Mesothelial cell of epicardium (in vitro differentiated cells): ENCODE measurements around the gene ETNK2. TPM values are rescaled to one million over a fixed set of nuclear protein-coding genes. Genes with fewer than 3 reads are reported as not detected.

Experiments
- DNase-seq, 2 experiments: peaks; one replicate each; pipeline ENCODE4 v3.0.0; 2021; ENCODE audit warnings: low spot score in 2 of 2; ENCODE audit not compliant: unreplicated experiment in 2 of 2
- H3K27ac Mint-ChIP-seq: 2 replicates; pipeline ENCODE4 v1.8.0; 2021; ENCODE audit warnings: mixed read lengths
- H3K27me3 Mint-ChIP-seq: 2 replicates; pipeline ENCODE4 v1.8.0; 2021; ENCODE audit warnings: low read depth, mixed read lengths
- H3K36me3 Mint-ChIP-seq: 2 replicates; pipeline ENCODE4 v1.8.0; 2021; ENCODE audit warnings: mixed read lengths
- H3K4me1 Mint-ChIP-seq: 2 replicates; pipeline ENCODE4 v1.8.0; 2021; ENCODE audit warnings: mixed read lengths
- H3K4me3 Mint-ChIP-seq: 2 replicates; pipeline ENCODE4 v1.8.0; 2021; ENCODE audit warnings: mild to moderate bottlenecking, moderate library complexity, mixed read lengths
- H3K9me3 Mint-ChIP-seq: 2 replicates; pipeline ENCODE4 v1.8.0; 2021; ENCODE audit warnings: mixed read lengths
- total RNA-seq: library from RNA; stranded (reverse); gene quantifications from 3 replicates; pipeline ENCODE4 v1.2.1, GENCODE V29; 2021
- TF ChIP-seq, protein P1 (sequence below): fragments of 200-600 bp; sonication (generic); IDR thresholded peaks from one replicate; pipeline ENCODE4 v1.5.0; 2021; ENCODE audit warnings: antibody characterized with exemption; ENCODE audit not compliant: unreplicated experiment

Gene ETNK2
- total RNA-seq, 1 donor from 2014 or later, result 19.2 TPM

DNA sequence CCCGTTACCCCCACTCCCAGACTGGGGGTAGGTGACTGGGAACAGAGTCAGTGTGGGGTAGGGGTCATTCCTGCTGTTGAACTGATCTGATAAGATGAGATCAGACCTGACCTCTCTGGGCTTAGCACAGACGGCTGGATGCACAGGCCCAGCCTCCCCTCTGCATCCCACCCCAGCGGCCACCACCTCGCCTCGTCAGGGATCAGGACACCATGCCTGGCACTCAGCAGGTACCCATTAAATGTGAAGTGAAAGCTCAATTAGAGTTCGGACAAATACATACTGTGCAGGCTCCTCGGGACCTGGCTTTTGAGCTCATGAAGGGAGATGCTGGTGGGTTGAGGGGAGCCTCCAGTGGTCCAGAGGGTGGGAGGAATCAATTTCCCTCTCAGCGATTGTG lies 63.2 kb downstream of the ETNK2 start:
- DNase-seq, result no peak
- TF ChIP-seq, protein P1, sequence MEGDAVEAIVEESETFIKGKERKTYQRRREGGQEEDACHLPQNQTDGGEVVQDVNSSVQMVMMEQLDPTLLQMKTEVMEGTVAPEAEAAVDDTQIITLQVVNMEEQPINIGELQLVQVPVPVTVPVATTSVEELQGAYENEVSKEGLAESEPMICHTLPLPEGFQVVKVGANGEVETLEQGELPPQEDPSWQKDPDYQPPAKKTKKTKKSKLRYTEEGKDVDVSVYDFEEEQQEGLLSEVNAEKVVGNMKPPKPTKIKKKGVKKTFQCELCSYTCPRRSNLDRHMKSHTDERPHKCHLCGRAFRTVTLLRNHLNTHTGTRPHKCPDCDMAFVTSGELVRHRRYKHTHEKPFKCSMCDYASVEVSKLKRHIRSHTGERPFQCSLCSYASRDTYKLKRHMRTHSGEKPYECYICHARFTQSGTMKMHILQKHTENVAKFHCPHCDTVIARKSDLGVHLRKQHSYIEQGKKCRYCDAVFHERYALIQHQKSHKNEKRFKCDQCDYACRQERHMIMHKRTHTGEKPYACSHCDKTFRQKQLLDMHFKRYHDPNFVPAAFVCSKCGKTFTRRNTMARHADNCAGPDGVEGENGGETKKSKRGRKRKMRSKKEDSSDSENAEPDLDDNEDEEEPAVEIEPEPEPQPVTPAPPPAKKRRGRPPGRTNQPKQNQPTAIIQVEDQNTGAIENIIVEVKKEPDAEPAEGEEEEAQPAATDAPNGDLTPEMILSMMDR, result no peak
- Mint-ChIP-seq H3K27ac (peak overlapping the region; percentile 85), H3K4me3 (no peak overlapping the region), H3K27me3 (no peaks in the 10 kb centered on the region), H3K4me1 (peaks cover 52% of the 10 kb centered on the region), H3K9me3 (no peaks in the 10 kb centered on the region), H3K36me3 (no peaks in the 10 kb centered on the region)

DNA sequence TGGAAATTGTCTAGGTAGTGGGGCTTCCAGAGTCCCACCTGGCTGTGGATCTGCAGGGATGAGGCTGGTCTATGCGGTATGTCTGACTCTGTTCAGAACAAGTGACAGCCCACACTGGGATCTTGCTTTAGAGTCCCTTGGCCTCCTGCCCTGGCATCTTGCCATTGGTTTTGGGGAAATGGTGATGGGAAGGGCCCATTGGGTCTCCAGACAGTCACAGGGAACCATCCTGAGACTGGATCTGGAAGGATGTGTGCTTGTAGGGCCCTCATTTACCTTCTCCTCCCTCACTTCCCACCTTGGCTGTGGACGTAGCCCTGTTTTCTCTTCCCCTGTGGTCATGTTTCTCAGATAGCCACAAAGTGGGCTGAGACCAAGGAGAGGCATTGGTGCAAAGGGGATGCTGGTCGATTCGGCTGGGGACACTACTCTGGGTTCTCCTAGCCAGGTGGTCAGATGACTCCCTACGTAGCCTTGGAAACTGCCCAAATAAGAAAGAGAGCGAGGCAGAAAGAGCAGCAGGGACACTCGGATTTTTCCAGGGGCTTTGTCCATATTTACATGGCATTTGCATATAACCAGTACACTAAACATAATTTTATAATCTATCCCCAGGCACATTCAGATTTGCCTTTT lies 63.8 kb downstream of the ETNK2 start:
- peak overlapping the region; percentile 85 for H3K27ac Mint-ChIP-seq
- H3K4me3 Mint-ChIP-seq, result no peak overlapping the region
- no peaks in the 10 kb centered on the region for H3K9me3 Mint-ChIP-seq
- no peaks in the 10 kb centered on the region for H3K36me3 Mint-ChIP-seq
- DNase-seq, result no peak
- H3K27me3 Mint-ChIP-seq, result no peaks in the 10 kb centered on the region
- TF ChIP-seq, protein P1, result no peak
- H3K4me1 Mint-ChIP-seq, result peaks cover 53% of the 10 kb centered on the region

GRCh38 chr1:204087181-204087892 lies 64.5 kb downstream of the ETNK2 start:
- no peaks in the 10 kb centered on the region for H3K36me3 Mint-ChIP-seq
- peaks cover 57% of the 10 kb centered on the region for H3K4me1 Mint-ChIP-seq

GRCh38 chr1:204085876-204086275 lies 66.0 kb downstream of the ETNK2 start:
- DNase-seq, result no peak
- Mint-ChIP-seq H3K9me3 (no peaks in the 10 kb centered on the region), H3K36me3 (no peaks in the 10 kb centered on the region), H3K27ac (no peak overlapping the region), H3K4me3 (no peak overlapping the region), H3K27me3 (no peaks in the 10 kb centered on the region), H3K4me1 (peaks cover 71% of the 10 kb centered on the region)
- TF ChIP-seq, protein P1, result no peak

More at GRCh38 chr1:204087181-204087892, 64.5 kb downstream of the ETNK2 start:
- no peaks in the 10 kb centered on the region for H3K9me3 Mint-ChIP-seq
- TF ChIP-seq, protein P1, result no peak
- no peaks in the 10 kb centered on the region for H3K27me3 Mint-ChIP-seq
- no peak for DNase-seq
- no peak overlapping the region for H3K4me3 Mint-ChIP-seq
- no peak overlapping the region for H3K27ac Mint-ChIP-seq

DNA sequence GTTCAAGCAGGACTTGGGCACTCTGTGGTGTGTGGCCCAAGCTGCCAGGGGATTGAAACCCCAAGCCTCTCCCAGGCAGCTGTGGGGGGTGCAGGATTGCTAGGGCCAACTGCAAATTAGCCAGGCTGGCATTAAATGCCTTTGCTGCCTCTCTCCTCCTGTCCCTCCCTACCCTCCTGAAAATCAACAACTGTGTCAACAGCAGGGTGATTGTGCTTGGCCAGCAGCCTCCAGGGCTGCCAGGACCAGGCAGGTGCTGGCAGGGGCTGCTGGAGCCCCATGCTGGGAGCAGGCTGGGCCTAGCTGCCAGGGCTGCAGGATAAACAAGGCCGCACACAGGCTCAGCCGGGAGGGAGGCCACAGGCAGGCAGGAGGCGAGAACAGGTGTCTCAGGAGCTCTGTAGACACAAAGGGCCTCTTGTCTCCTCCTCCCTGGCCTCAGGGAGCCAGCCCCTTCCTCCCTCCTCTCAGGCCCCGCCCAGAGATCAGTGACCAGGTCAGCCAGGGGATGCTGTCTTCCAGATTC lies 67.5 kb downstream of the ETNK2 start:
- peaks cover 77% of the 10 kb centered on the region for H3K4me1 Mint-ChIP-seq
- H3K27me3 Mint-ChIP-seq, result no peaks in the 10 kb centered on the region
- TF ChIP-seq, protein P1, result no peak
- no peaks in the 10 kb centered on the region for H3K36me3 Mint-ChIP-seq
- H3K4me3 Mint-ChIP-seq, result no peak overlapping the region
- H3K9me3 Mint-ChIP-seq, result no peaks in the 10 kb centered on the region
- peak overlapping the region; percentile 90 for H3K27ac Mint-ChIP-seq
- no peak for DNase-seq
